ENCODE data around the gene THOP1.
A peak's percentile ranks its signal among the peaks of the same experiment; 100 is the strongest.

THOP1 gene

DNA sequence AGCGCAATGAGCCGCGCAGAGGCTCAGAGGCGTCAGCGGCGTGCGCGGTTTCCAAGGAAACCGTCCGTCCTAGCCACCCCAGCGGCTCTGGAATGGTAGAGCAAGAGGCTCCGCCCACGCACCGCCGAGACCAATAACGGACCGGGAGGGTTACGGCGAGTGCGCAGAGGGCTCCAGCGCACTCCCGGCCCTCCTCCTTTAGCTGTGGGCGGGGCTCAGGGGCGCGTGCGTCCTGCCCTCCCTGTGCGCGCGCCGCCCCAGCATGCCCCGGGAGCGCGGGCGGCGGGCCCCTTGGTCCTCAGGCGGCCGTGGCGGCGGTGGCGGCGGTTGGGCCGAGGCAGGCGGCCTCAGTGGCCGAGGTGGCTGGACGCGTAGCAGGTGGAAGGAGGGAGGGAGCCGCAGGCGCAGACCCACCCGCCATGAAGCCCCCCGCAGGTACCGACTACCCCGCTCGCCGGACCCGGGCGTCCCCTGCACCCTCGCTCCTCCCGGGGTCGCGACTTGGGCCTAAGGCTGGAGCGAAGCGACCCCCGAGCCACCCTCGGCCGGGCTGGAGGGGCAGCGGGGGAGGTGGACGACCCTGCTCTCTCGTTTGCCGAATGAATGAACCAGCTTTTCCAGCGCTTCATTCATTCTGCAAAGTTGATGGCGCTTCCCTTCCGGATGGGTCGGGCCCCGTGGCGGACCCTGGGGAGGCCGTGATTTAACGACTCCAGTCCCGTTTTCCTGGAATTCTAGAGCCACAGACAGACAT, at the start of gene THOP1:
TSS of gene THOP1 (plus strand) at position 260 of the 754 bp plus-strand sequence. CDS start at position 420, 160 bp downstream.
- peak; percentile 98 for DNase-seq (ENCODE audit: low spot score)

DNA sequence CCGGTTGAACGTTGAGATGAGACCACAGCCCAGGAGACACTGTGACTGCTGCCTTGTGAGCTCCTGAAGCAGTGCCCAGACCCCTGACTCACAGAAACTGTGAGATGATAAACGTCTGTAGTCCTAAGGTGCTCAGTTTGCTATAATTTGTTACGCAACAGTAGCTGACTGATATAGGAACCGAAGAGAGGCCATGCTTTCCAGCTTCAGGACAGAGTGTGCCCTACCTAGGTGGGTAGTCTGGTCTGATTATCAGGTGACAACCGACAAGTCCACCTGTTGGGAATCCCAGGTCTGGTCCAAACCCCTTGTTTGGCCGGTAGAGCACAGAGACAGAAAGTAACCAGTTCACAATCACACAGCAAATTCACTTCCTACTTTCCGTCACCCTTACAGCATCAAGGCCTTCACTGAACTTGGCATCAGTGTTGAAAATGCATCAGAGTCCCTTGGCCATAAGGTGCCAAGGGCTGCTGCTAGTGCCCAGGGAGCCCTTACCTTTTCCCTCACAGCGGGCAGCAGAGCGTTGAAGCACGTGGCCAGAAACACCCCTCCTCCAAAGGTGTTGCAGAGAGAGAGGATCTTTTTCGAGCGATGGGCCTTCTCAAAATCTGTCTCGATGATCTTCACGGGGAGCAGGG, 48.6 kb upstream of the THOP1 start:
- no peak for DNase-seq (ENCODE audit: low spot score)

- peak; percentile 99 for DNase-seq (ENCODE audit: low spot score)
Measured at GRCh38 chr19:2739602-2740313, 45.5 kb upstream of the THOP1 start, which contains the start of gene SLC39A3. Gene SLC39A3, minus strand, starts transcription at chr19:2740017. Its CDS starts 2,760 bp downstream, at chr19:2737257.

DNA sequence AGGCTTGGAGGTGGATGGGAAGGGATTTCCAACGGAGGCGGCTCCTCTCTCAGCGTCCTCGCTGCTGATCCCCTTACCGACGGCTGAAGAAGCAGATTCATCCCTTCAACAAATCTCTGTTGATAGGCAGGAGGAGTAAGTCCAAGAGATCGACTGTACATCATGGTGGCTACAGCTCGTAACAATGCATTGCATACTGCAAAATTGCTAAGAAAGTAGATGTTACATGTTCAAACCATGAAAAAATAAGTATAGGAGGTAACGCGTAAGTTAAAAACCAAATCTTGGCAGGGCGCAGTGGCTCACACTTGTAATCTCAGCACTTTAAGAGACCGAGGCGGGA, 45.0 kb upstream of the THOP1 start:
- DNase-seq (ENCODE audit: low spot score), result no peak

DNA sequence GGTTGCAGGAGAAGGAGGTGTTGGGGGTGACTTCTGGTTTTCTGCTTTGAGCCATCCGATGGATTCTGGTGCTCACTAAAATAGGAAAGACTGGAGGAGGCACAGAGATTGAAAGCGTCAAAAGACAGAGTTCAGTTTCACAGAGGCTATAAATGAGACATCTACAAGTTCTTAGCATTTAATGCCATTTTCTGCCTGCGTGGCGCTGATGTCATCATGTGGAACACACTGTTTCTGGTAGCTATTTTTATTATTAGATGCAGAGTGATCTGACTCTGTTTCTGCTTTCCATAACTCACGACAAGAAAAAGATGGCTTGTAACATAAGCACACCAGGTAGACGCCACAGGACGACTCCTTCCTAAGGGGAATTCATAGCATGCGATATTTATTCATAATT, 42.2 kb upstream of the THOP1 start:
- DNase-seq (ENCODE audit: low spot score), result no peak

GRCh38 chr19:2744113-2744512, 41.2 kb upstream of the THOP1 start:
- DNase-seq (ENCODE audit: low spot score), result no peak

GRCh38 chr19:2747349-2747748, 38.0 kb upstream of the THOP1 start:
- DNase-seq (ENCODE audit: low spot score), result no peak

GRCh38 chr19:2750808-2751437, 34.4 kb upstream of the THOP1 start:
- DNase-seq (ENCODE audit: low spot score), result no peak

DNA sequence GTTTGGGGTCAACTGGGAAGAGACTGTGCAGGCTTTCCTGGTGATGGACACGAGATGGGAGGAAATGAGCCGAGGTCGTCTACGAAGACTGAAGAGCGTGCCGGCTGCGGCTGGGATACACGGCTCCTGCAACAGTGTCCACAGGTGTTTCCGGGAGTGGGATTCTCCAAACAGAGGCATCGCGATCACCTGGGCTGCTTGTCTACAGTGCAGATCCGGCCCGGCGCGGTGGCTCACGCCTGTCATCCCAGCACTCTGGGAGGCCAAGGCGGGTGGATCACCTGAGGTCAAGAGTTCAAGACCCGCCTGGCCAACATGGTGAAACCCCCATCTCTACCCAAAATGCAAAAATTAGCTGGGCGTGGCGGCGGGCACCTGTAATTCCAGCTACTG, 33.9 kb upstream of the THOP1 start:
- DNase-seq (ENCODE audit: low spot score), result no peak

GRCh38 chr19:2754659-2755447, 30.4 kb upstream of the THOP1 start:
- no peak for DNase-seq (ENCODE audit: low spot score)

- no peak for DNase-seq (ENCODE audit: low spot score)
Measured at GRCh38 chr19:2755448-2755705, 29.9 kb upstream of the THOP1 start.

GRCh38 chr19:2755811-2756210, 29.5 kb upstream of the THOP1 start:
- no peak for DNase-seq (ENCODE audit: low spot score)

GRCh38 chr19:2756477-2756876, 28.8 kb upstream of the THOP1 start:
- DNase-seq (ENCODE audit: low spot score), result no peak

DNA sequence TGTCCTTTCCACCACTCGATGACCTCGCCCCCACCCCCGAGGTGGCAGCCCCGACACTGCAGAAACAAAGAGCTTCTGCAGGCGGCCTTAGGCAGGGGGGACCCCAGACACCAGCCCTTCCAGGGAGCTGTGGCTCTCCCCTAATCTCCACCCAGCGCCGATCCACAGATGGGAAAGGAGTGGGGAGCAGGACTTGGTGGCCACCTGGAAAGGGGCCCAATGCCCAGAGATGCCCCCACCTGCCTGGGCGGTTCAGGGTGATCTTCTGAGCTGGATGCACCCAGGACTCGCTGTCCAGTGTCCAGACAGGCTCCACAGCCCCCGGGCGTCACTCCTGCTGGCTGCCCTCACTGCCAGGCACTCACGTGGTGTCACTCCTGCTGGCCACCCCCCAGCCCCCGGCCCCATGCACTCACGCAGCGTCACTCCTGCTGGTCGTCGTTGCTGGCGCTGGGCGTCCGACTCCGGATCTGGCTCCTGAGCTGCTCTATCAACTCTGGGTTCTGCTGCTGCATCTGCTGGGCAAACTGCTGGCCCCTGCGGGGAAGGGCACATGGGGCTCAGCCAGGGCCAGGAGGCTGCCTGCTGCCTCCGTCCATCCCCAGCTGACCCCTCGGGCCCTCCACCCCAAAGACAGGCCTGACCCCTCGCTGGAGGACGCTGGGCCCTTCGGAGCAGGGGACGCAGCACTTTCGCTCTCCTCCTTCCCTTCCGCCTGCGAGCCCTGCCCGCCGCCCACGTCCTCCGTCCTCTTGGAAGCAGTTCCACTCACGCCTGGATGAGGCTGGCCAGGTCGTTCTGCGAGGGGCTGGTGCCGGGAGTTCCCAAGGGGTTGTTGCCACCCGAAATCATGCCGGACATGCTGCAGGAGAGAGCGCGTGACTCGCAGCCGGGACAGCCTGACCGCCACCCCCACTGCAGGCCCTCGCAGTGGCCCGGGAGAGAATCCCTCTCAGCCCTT, 28.1 kb upstream of the THOP1 start:
- no peak for DNase-seq (ENCODE audit: low spot score)

DNA sequence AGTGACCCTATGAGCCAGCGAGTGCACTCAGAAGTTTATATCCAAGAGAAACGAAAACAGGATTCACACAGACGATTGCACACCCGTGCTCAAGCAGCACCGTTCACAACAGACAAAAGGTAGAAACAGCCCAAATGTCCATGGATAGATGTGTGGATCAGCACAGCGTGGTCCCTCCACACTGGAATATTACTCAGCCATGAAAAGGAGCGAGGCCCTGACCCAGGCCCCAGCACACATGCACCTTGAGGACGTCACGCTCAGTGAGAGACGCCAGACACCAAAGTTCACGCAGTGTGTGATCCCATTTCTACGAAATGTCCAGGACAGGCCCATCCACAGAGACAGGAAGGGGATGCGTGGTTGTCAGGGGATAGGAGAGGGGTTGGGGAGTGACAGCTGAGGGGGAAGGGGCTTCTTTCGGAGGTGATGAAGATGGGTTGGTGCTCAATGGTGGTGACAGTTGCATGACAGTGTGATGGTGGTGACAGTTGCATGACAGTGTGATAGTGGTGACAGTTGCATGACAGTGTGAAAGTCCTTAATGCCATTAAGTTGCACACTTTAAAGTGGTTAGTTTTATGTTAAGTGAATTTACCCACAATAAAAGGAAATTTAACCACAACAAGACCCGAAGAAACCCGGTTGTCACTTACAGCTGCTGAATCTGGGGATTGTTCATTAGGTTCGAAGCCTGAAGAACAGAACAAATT, 26.5 kb upstream of the THOP1 start:
- DNase-seq (ENCODE audit: low spot score), result no peak

GRCh38 chr19:2759362-2759761, 25.9 kb upstream of the THOP1 start:
- no peak for DNase-seq (ENCODE audit: low spot score)

GRCh38 chr19:2759965-2760364, 25.3 kb upstream of the THOP1 start:
- DNase-seq (ENCODE audit: low spot score), result no peak

DNA sequence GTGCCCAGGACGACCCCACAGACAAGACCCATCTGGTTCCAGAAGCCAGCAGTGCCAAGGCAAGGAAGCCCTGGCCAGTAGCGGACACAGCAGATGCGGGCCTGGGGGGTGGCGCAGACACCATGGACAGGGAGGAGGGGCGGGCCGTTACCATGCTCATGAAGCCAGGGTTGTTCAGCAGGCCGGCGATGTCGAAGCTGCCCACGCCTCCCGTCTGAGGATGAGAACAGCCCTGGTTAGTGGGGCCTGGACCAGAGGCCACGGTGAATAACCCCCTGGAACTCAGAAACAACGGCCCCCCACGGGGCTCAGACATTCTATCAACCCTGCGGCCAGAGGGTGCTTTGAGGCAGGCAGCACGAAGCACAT, 24.0 kb upstream of the THOP1 start:
- DNase-seq (ENCODE audit: low spot score), result no peak

- no peak for DNase-seq (ENCODE audit: low spot score)
Measured at GRCh38 chr19:2761876-2762782, 23.2 kb upstream of the THOP1 start.

Measured in ecto neural progenitor cell (in vitro differentiated cells).